Testis (tissue), 3 donors: ENCODE measurements around the gene CREB3L2. TPM values are rescaled to one million over a fixed set of nuclear protein-coding genes. Genes with fewer than 3 reads are reported as not detected.
"Not testable (repeated sequence)": the region's sequence is repeated elsewhere in the genome, so short reads cannot be mapped to it uniquely, and the experiment has no call there.

Experiments used
- DNase-seq: peaks from one replicate; pipeline ENCODE4 v3.0.0-alpha.2; 2019
- H3K27ac ChIP-seq, 2 donors: fragments of 200-600 bp; sonication (generic); one replicate each; pipeline ENCODE4 v1.5.1; 2019
- H3K27me3 ChIP-seq: fragments of 200-600 bp; sonication (generic); one replicate; pipeline ENCODE4 v1.5.1; 2019
- H3K36me3 ChIP-seq: fragments of 200-600 bp; sonication (generic); one replicate; pipeline ENCODE4 v1.5.1; 2017; ENCODE audit warnings: low read depth; ENCODE audit errors: missing control alignments
- H3K4me1 ChIP-seq: fragments of 200-600 bp; sonication (generic); one replicate; pipeline ENCODE4 v1.5.1; 2019
- H3K4me3 ChIP-seq, 2 donors: fragments of 200-600 bp; sonication (generic); one replicate each; pipeline ENCODE4 v1.5.1; 2017 to 2019
- H3K9me3 ChIP-seq: fragments of 200-600 bp; sonication (generic); one replicate; pipeline ENCODE4 v1.5.1; 2017
- POLR2A ChIP-seq: fragments of 450-650 bp; IDR thresholded peaks from one replicate; pipeline ENCODE4 v1.6.1; 2017; ENCODE audit warnings: antibody characterized with exemption, mild to moderate bottlenecking, moderate library complexity
- WGBS, 2 donors: methylation state at CpG; one replicate each; pipeline ENCODE4 v1.1.5; 2018; 5-methylcytosine and 5-hydroxymethylcytosine counted together
- intact Hi-C: fragments of 100-400 bp; cut with DNase I; formaldehyde crosslinking; loops from one replicate; pipeline ENCODE4 v1.15.1; 2023; ENCODE audit warnings: low total_unique reads
- polyA plus RNA-seq: library from polyadenylated mRNA; stranded (reverse); fragments of 350-450 nt; fragmentation: Illumina TruSeq; extraction: RNeasy Lipid Tissue Mini Kit (QIAGEN cat#74804); gene quantifications from one replicate; pipeline ENCODE4 v1.2.3, GENCODE V29; 2014; ENCODE audit warnings: low read depth, low replicate concordance; ENCODE audit not compliant: insufficient read depth
- total RNA-seq, 2 donors: library from RNA; depleted of rRNA; stranded (reverse); fragments of >200 nt; gene quantifications; one replicate each; pipeline ENCODE4 v1.2.3, GENCODE V29; 2016
- TF ChIP-seq, protein P1 (sequence below), 3 experiments: fragments of 450-650 bp in 2 of 3; fragments of 200-600 bp in 1 of 3; sonication (generic) in 1 of 3; IDR thresholded peaks; one replicate each; pipeline ENCODE4 v1.5.1; 2016 to 2019; ENCODE audit warnings: antibody characterized with exemption in 3 of 3, mild to moderate bottlenecking in 2 of 3, moderate library complexity in 1 of 3

Gene CREB3L2
- total and polyA plus RNA-seq, 3 donors from 2014 or later = 22.0 to 23.9 (median 23.4) TPM

DNA sequence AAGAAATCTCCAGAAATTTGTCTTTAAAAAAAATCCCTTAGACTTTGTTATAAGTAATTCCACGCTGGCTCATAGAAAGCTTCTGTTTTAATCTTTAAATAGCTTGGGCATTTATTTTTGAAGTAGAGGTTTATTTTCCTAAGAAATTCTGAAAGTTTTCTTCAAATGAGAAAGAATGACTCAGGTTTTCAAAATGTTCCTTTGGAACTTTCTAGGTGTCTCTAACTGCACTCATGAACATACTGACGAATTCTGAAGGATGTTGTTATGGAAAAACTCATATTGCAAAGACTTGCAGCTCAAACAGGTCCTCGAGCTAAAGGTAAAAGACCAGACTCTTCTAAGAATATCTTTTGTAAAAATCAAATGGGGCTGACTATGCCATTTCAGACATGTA is 165.8 kb downstream of the CREB3L2 start:
- no peak overlapping the region for H3K27ac ChIP-seq
- no peaks in the 10 kb centered on the region for H3K36me3 ChIP-seq
- no peak for TF ChIP-seq POLR2A
- TF ChIP-seq, protein P1, sequence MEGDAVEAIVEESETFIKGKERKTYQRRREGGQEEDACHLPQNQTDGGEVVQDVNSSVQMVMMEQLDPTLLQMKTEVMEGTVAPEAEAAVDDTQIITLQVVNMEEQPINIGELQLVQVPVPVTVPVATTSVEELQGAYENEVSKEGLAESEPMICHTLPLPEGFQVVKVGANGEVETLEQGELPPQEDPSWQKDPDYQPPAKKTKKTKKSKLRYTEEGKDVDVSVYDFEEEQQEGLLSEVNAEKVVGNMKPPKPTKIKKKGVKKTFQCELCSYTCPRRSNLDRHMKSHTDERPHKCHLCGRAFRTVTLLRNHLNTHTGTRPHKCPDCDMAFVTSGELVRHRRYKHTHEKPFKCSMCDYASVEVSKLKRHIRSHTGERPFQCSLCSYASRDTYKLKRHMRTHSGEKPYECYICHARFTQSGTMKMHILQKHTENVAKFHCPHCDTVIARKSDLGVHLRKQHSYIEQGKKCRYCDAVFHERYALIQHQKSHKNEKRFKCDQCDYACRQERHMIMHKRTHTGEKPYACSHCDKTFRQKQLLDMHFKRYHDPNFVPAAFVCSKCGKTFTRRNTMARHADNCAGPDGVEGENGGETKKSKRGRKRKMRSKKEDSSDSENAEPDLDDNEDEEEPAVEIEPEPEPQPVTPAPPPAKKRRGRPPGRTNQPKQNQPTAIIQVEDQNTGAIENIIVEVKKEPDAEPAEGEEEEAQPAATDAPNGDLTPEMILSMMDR (IDR thresholded peaks at IDR 0.05) = no peak
- H3K4me3 ChIP-seq = no peak overlapping the region
- H3K27me3 ChIP-seq = no peaks in the 10 kb centered on the region
- intact Hi-C loops = no loop called here
- 79 to 82% methylated on average over 3 of the region's 3 CpGs for WGBS, 2 donors
- DNase-seq = no peak
- no peaks in the 10 kb centered on the region for H3K9me3 ChIP-seq
- H3K4me1 ChIP-seq = no peaks in the 10 kb centered on the region

DNA sequence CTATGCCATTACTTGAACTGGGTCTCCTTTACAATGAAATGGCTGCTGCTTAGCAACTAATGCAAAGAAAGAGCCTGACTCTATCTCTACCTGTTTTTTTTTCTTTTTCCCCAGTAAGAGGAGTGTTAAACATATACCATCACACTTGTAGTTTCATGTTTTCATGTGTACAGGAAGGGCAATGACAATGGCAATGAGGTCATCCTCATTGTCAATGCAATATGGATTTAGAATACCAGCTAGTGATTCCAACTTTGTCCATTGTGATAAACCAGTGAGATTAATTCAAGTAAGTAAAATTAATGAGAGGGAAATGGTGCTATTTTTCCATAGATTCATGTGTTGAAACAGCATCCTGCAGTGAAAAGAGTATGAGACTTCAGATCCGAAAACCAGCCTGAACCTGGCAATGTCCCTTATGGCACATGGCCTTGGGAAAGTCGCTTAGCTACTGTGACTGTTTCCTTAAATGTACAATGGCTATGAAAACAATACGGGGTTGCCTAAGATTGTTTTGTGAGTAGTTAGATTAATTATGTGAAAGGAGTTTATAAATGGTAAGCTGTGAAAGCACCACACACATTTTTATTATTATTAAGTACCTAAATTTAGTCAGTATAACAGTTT is 166.3 kb downstream of the CREB3L2 start:
- no peak for TF ChIP-seq POLR2A
- TF ChIP-seq, protein P1 (IDR thresholded peaks at IDR 0.05) = no peak
- Histone ChIP-seq H3K27me3 (no peaks in the 10 kb centered on the region), H3K4me1 (no peaks in the 10 kb centered on the region), H3K4me3 (no peak overlapping the region), H3K9me3 (no peaks in the 10 kb centered on the region), H3K36me3 (no peaks in the 10 kb centered on the region), H3K27ac (no peak overlapping the region)
- no peak for DNase-seq
- 75 to 82% methylated on average over 3 of the region's 3 CpGs for WGBS, 2 donors
- intact Hi-C loops = no loop called here

DNA sequence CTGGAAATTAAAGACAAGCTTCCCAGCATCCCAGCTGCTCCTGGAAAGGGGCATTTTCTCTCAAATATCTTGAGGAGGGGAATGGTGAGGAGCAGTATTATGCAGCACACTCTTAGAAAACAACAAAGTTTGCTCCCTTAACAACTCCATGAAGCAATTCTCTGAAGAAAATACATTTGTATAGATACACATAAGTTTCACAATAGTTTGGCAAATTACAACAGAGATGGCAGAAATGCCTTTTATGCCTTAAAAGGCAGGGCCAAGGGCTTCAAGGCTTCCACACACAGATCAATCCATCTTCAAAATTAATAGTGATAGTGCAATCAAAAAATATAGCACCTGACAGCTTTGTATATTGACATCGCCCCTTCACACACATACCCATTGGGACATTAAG is 167.3 kb downstream of the CREB3L2 start:
- TF ChIP-seq, protein P1 (IDR thresholded peaks at IDR 0.05) = no peak
- no peak for TF ChIP-seq POLR2A
- H3K9me3 ChIP-seq = no peaks in the 10 kb centered on the region
- DNase-seq = no peak
- no peak overlapping the region for H3K4me3 ChIP-seq
- no peaks in the 10 kb centered on the region for H3K4me1 ChIP-seq
- no peaks in the 10 kb centered on the region for H3K27me3 ChIP-seq
- intact Hi-C loops = no loop called here
- H3K27ac ChIP-seq = no peak overlapping the region
- no peaks in the 10 kb centered on the region for H3K36me3 ChIP-seq
- 93 to 95% methylated on average over 1 of the region's 1 CpG for WGBS, 2 donors

DNA sequence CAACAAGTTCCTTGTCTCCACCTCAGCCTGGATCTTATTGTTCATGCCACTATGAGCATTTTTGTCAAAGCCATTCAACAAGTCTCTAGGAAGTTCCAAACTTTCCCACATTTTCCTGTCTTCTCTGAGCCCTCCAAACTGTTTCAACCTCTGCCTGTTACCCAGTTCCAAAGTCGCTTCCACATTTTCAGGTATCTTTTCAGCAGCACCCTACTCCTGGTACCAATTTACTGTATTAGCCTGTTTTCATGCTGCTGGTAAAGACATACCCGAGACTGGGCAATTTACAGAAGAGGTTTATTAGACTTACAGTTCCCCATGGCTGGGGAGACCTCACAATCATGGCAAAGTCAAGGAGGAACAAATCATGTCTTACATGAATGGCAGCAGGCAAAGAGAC is 168.9 kb downstream of the CREB3L2 start:
- DNase-seq, H3K36me3 ChIP-seq, H3K4me1 ChIP-seq, intact Hi-C loops, H3K27me3 ChIP-seq, H3K9me3 ChIP-seq, H3K4me3 ChIP-seq, H3K27ac ChIP-seq: not testable (repeated sequence)
- WGBS, 2 donors = 84 to 91% methylated on average over 2 of the region's 2 CpGs

DNA sequence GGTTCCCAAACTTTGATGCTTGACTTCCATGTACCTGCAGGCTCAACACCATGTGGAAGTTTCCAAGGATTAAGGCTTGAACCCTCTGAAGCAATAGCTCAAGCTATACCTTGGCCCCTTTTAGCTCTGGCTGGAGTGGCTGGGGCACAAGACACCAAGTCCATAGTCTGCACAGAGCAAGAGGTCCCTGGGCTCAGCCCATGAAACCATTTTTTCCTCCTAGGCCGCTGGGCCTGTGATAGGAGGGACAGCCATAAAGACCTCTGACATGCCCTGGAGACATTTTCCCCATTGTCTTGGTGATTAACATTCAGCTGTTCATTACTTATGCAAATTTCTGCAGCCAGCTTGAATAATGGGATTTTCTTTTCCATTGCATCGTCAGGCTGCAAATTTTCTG is 169.5 kb downstream of the CREB3L2 start:
- DNase-seq = no peak
- Histone ChIP-seq H3K27me3 (no peaks in the 10 kb centered on the region), H3K27ac (no peak overlapping the region), H3K4me3 (no peak overlapping the region), H3K4me1 (no peaks in the 10 kb centered on the region), H3K9me3 (no peaks in the 10 kb centered on the region), H3K36me3 (no peaks in the 10 kb centered on the region)
- intact Hi-C loops = no loop called here
- TF ChIP-seq, protein P1 (IDR thresholded peaks at IDR 0.05) = no peak
- no peak for TF ChIP-seq POLR2A
- 93 to 97% methylated on average over 2 of the region's 2 CpGs for WGBS, 2 donors

DNA sequence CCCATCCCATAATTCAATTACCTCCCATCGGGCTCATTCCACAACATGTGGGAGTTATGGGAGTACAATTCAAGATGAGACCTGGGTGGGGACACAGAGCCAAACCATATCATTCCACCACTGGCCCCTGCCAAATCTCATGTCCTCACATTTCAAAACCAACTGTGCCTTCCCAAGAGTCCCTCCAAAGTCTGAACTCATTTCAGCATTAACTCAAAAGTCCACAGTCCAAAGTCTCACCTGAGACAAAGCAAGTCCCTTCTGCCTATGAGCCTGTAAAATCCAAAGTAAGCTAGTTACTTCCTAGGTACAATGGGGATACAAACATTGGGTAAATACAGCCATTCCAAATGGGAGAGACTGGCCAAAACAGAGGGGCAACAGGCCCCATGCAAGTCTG is 170.3 kb downstream of the CREB3L2 start:
- H3K4me3 ChIP-seq, intact Hi-C loops, H3K4me1 ChIP-seq, H3K9me3 ChIP-seq, H3K36me3 ChIP-seq, H3K27me3 ChIP-seq, H3K27ac ChIP-seq, DNase-seq: not testable (repeated sequence)
- 86 to 100% methylated on average over 1 of the region's 1 CpG for WGBS, 2 donors
